ENCODE data around the gene IRAG1. TPM values are rescaled to one million over a fixed set of nuclear protein-coding genes. Genes with fewer than 3 reads are reported as not detected.

Gene IRAG1
- total and polyA plus RNA-seq, 2 of the 13 experiments (the other 11 are each of a cell fraction or from before 2014, with no cell fraction given), result 0.13 to 0.20 TPM

DNA sequence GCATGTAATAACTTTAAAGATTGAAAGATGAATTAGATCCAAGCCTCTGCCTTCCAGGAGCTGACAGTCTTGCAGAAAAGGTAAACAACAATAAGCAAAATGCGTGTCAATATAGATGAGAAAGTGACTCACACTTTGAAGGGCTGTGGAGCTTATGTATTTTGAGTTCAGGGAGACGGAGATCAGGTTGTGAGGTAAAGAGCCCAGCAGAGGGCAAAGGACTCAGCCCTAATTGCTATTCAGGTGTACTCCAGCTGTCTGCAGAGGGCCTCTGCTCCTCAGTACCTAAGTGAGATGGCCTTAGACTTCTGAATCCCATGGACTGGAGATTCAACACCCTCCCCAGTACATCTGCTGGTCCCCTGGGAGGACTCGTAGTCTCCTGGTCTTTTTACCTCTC, 34.6 kb upstream of the IRAG1 start:
- H3K36me3 ChIP-seq (replicated peaks in 1 of 2; ENCODE audit: control insufficient read depth in 1 of 2, insufficient read depth in 2 of 2, low read length in 2 of 2), result no peaks in the 10 kb centered on the region
- in situ Hi-C loops (cut with HindIII; ENCODE audit: extremely low pct_ligation_motif_present, low pct_unique_long_range_greater_than_20kb) (no loop called here), intact Hi-C loops (cut with micrococcal nuclease; ENCODE audit: unreplicated experiment) (no loop called here)
- no TSS peak for BruUV-seq (replicated peaks)
- H3K9me3 ChIP-seq (ENCODE audit: low read length), result no peaks in the 10 kb centered on the region
- no peak for FAIRE-seq
- H3K9ac ChIP-seq (ENCODE audit: insufficient read depth, low read depth, low read length), result no peak overlapping the region
- H3K27ac ChIP-seq (ENCODE audit: extremely low read length, insufficient read depth, low read length), result no peak overlapping the region
- no peak overlapping the region for H3K4me2 ChIP-seq (ENCODE audit: low read depth, low read length)
- H3K79me2 ChIP-seq (ENCODE audit: insufficient read depth, low read length), result no peaks in the 10 kb centered on the region
- no peak overlapping the region for H2AFZ ChIP-seq (ENCODE audit: low read length)
- no peak overlapping the region for H3K4me3 ChIP-seq (replicated peaks in 1 of 3; ENCODE audit: insufficient read depth in 1 of 3, low read depth in 2 of 3, low read length in 3 of 3)
- H3K4me1 ChIP-seq (ENCODE audit: insufficient read depth, low read length), result no peaks in the 10 kb centered on the region
- ChIA-PET POLR2A (no interaction called here), CTCF (ENCODE audit: low intra/inter-chr PET ratio, low total read pairs) (no interaction called here)
- DNase-seq (ENCODE audit: low spot score), result no peak
- TF ChIP-seq ZSCAN25 (CRISPR knock-in tag; IDR thresholded peaks at IDR 0.05) (no peak), MYC (CRISPR knock-in tag; IDR thresholded peaks at IDR 0.05; ENCODE audit: borderline replicate concordance) (no peak), CBX2 (IDR thresholded peaks at IDR 0.05; ENCODE audit: low read depth, low read length) (no peak), CBX2 (CRISPR knock-in tag; IDR thresholded peaks at IDR 0.05; ENCODE audit: low read depth) (no peak), ZNF746 (CRISPR knock-in tag; IDR thresholded peaks at IDR 0.05) (no peak), SIX1 (CRISPR knock-in tag; IDR thresholded peaks at IDR 0.05; ENCODE audit: borderline replicate concordance) (no peak), HNRNPL (IDR thresholded peaks at IDR 0.05; ENCODE audit: low read depth, low read length) (no peak), KDM5B (CRISPR knock-in tag; IDR thresholded peaks at IDR 0.05; ENCODE audit: borderline replicate concordance) (no peak), ZNF136 (CRISPR knock-in tag; IDR thresholded peaks at IDR 0.05; ENCODE audit: low read depth) (no peak), FOXK1 (CRISPR knock-in tag; IDR thresholded peaks at IDR 0.05; ENCODE audit: borderline replicate concordance, low read depth) (no peak)
- TF ChIP-seq, protein P1, sequence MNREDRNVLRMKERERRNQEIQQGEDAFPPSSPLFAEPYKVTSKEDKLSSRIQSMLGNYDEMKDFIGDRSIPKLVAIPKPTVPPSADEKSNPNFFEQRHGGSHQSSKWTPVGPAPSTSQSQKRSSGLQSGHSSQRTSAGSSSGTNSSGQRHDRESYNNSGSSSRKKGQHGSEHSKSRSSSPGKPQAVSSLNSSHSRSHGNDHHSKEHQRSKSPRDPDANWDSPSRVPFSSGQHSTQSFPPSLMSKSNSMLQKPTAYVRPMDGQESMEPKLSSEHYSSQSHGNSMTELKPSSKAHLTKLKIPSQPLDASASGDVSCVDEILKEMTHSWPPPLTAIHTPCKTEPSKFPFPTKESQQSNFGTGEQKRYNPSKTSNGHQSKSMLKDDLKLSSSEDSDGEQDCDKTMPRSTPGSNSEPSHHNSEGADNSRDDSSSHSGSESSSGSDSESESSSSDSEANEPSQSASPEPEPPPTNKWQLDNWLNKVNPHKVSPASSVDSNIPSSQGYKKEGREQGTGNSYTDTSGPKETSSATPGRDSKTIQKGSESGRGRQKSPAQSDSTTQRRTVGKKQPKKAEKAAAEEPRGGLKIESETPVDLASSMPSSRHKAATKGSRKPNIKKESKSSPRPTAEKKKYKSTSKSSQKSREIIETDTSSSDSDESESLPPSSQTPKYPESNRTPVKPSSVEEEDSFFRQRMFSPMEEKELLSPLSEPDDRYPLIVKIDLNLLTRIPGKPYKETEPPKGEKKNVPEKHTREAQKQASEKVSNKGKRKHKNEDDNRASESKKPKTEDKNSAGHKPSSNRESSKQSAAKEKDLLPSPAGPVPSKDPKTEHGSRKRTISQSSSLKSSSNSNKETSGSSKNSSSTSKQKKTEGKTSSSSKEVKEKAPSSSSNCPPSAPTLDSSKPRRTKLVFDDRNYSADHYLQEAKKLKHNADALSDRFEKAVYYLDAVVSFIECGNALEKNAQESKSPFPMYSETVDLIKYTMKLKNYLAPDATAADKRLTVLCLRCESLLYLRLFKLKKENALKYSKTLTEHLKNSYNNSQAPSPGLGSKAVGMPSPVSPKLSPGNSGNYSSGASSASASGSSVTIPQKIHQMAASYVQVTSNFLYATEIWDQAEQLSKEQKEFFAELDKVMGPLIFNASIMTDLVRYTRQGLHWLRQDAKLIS (CRISPR knock-in tag; IDR thresholded peaks at IDR 0.05), result no peak
- TF ChIP-seq, protein P2, sequence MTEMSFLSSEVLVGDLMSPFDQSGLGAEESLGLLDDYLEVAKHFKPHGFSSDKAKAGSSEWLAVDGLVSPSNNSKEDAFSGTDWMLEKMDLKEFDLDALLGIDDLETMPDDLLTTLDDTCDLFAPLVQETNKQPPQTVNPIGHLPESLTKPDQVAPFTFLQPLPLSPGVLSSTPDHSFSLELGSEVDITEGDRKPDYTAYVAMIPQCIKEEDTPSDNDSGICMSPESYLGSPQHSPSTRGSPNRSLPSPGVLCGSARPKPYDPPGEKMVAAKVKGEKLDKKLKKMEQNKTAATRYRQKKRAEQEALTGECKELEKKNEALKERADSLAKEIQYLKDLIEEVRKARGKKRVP (CRISPR knock-in tag; IDR thresholded peaks at IDR 0.05), result no peak
- H4K20me1 ChIP-seq (ENCODE audit: insufficient read depth, low read length), result no peaks in the 10 kb centered on the region
- peaks cover 6 to 31% of the 10 kb centered on the region in 2 experiments; a peak in 4 of 5 replicates for H3K27me3 ChIP-seq (ENCODE audit: control insufficient read depth in 1 of 2, insufficient read depth in 2 of 2, low read length in 2 of 2)
- WGBS (ENCODE audit: low lambda C conversion rate), result 9% methylated on average over 3 of the region's 3 CpGs
- no peak; the same call in 2 of the 3 replicates for ATAC-seq
